Measurements from ENCODE around the gene TSC22D1.
"Not testable (repeated sequence)": the region's sequence is repeated elsewhere in the genome, so short reads cannot be mapped to it uniquely, and the experiment has no call there.

Gene TSC22D1

GRCh38 chr13:44564936-44565335 lies 11.2 kb downstream of the TSC22D1 start:
- peaks cover 29% of the 10 kb centered on the region for H4K20me1 ChIP-seq (ENCODE audit: insufficient read depth, low read length, poor library complexity, severe bottlenecking)

GRCh38 chr13:44562853-44563252 lies 13.3 kb downstream of the TSC22D1 start:
- not testable (repeated sequence) for H3K27me3 ChIP-seq (ENCODE audit: insufficient read depth, low read length, poor library complexity, severe bottlenecking); H2AFZ ChIP-seq (ENCODE audit: low read length); H3K4me2 ChIP-seq (ENCODE audit: low read depth, low read length, poor library complexity, severe bottlenecking); H3K36me3 ChIP-seq (ENCODE audit: insufficient read depth, low read length); H3K4me3 ChIP-seq (ENCODE audit: low read length, poor library complexity, severe bottlenecking); H3F3A ChIP-seq (ENCODE audit: low read depth); H3K9me2 ChIP-seq (replicated peaks; ENCODE audit: low read depth, low read length); H3K9me3 ChIP-seq (ENCODE audit: insufficient read depth, low read depth, low read length); H3K9ac ChIP-seq (ENCODE audit: low read depth, low read length, poor library complexity, severe bottlenecking)
- Histone ChIP-seq H3K4me1 (ENCODE audit: insufficient read depth, low read length, poor library complexity, severe bottlenecking) (peaks cover 41% of the 10 kb centered on the region), H3K79me2 (ENCODE audit: insufficient read depth, low read length) (peaks cover 80% of the 10 kb centered on the region), H4K20me1 (ENCODE audit: insufficient read depth, low read length, poor library complexity, severe bottlenecking) (peaks cover 21% of the 10 kb centered on the region)

More at GRCh38 chr13:44564936-44565335, 11.2 kb downstream of the TSC22D1 start:
- H3K4me1 ChIP-seq (ENCODE audit: insufficient read depth, low read length, poor library complexity, severe bottlenecking): peaks cover 58% of the 10 kb centered on the region
- H3K79me2 ChIP-seq (ENCODE audit: insufficient read depth, low read length): peaks cover 86% of the 10 kb centered on the region
- H3K9me2 ChIP-seq (replicated peaks; ENCODE audit: low read depth, low read length): no peaks in the 10 kb centered on the region
- no peaks in the 10 kb centered on the region for H3F3A ChIP-seq (ENCODE audit: low read depth)
- no peaks in the 10 kb centered on the region for H3K36me3 ChIP-seq (ENCODE audit: insufficient read depth, low read length)
- H3K4me2 ChIP-seq (ENCODE audit: low read depth, low read length, poor library complexity, severe bottlenecking): peak overlapping the region; percentile 69
- no peaks in the 10 kb centered on the region for H3K9me3 ChIP-seq (ENCODE audit: insufficient read depth, low read depth, low read length)
- no peaks in the 10 kb centered on the region for H3K27me3 ChIP-seq (ENCODE audit: insufficient read depth, low read length, poor library complexity, severe bottlenecking)
- H2AFZ ChIP-seq (ENCODE audit: low read length): no peak overlapping the region
- peak overlapping the region; percentile 10 for H3K4me3 ChIP-seq (ENCODE audit: low read length, poor library complexity, severe bottlenecking)
- H3K9ac ChIP-seq (ENCODE audit: low read depth, low read length, poor library complexity, severe bottlenecking): no peak overlapping the region
- no peak for TF ChIP-seq CTCF (conservative IDR thresholded peaks at IDR 0.05; ENCODE audit: low read length)
- no peak for TF ChIP-seq EZH2phosphoT487 (IDR thresholded peaks at IDR 0.05; ENCODE audit: borderline replicate concordance)

- TF ChIP-seq CTCF (conservative IDR thresholded peaks at IDR 0.05; ENCODE audit: low read length) (no peak), EZH2phosphoT487 (IDR thresholded peaks at IDR 0.05; ENCODE audit: borderline replicate concordance) (no peak)
- Histone ChIP-seq H2AFZ (ENCODE audit: low read length) (no peak overlapping the region), H3K9me3 (ENCODE audit: insufficient read depth, low read depth, low read length) (no peaks in the 10 kb centered on the region), H3F3A (ENCODE audit: low read depth) (no peaks in the 10 kb centered on the region), H3K4me2 (ENCODE audit: low read depth, low read length, poor library complexity, severe bottlenecking) (peak overlapping the region; percentile 26), H3K79me2 (ENCODE audit: insufficient read depth, low read length) (peaks cover 68% of the 10 kb centered on the region), H4K20me1 (ENCODE audit: insufficient read depth, low read length, poor library complexity, severe bottlenecking) (peaks cover 13% of the 10 kb centered on the region), H3K9me2 (replicated peaks; ENCODE audit: low read depth, low read length) (no peaks in the 10 kb centered on the region), H3K36me3 (ENCODE audit: insufficient read depth, low read length) (no peaks in the 10 kb centered on the region), H3K9ac (ENCODE audit: low read depth, low read length, poor library complexity, severe bottlenecking) (no peak overlapping the region), H3K27me3 (ENCODE audit: insufficient read depth, low read length, poor library complexity, severe bottlenecking) (no peaks in the 10 kb centered on the region), H3K4me1 (ENCODE audit: insufficient read depth, low read length, poor library complexity, severe bottlenecking) (peaks cover 28% of the 10 kb centered on the region), H3K4me3 (ENCODE audit: low read length, poor library complexity, severe bottlenecking) (no peak overlapping the region)
Observed at GRCh38 chr13:44561351-44561750, 14.8 kb downstream of the TSC22D1 start.

- Histone ChIP-seq H3K4me1 (ENCODE audit: insufficient read depth, low read length, poor library complexity, severe bottlenecking) (no peaks in the 10 kb centered on the region), H3K79me2 (ENCODE audit: insufficient read depth, low read length) (peaks cover 42% of the 10 kb centered on the region)
- TF ChIP-seq EZH2phosphoT487 (IDR thresholded peaks at IDR 0.05; ENCODE audit: borderline replicate concordance) (no peak), CTCF (conservative IDR thresholded peaks at IDR 0.05; ENCODE audit: low read length) (no peak)
Observed at GRCh38 chr13:44557986-44558385, 18.1 kb downstream of the TSC22D1 start.

More at GRCh38 chr13:44557986-44558385, 18.1 kb downstream of the TSC22D1 start:
- Histone ChIP-seq H3K9ac (ENCODE audit: low read depth, low read length, poor library complexity, severe bottlenecking) (no peak overlapping the region), H3K9me3 (ENCODE audit: insufficient read depth, low read depth, low read length) (no peaks in the 10 kb centered on the region), H3K4me3 (ENCODE audit: low read length, poor library complexity, severe bottlenecking) (no peak overlapping the region), H3K36me3 (ENCODE audit: insufficient read depth, low read length) (no peaks in the 10 kb centered on the region), H4K20me1 (ENCODE audit: insufficient read depth, low read length, poor library complexity, severe bottlenecking) (peaks cover 3% of the 10 kb centered on the region), H3K9me2 (replicated peaks; ENCODE audit: low read depth, low read length) (no peaks in the 10 kb centered on the region), H3K4me2 (ENCODE audit: low read depth, low read length, poor library complexity, severe bottlenecking) (no peak overlapping the region), H3K27me3 (ENCODE audit: insufficient read depth, low read length, poor library complexity, severe bottlenecking) (no peaks in the 10 kb centered on the region), H2AFZ (ENCODE audit: low read length) (no peak overlapping the region), H3F3A (ENCODE audit: low read depth) (no peaks in the 10 kb centered on the region)
